Nasal cavity respiratory epithelium epithelial cell of viscerocranial mucosa (primary cell): ENCODE results near the gene NEK2. TPM values are rescaled to one million over a fixed set of nuclear protein-coding genes. Genes with fewer than 3 reads are reported as not detected.

Source experiments
- total RNA-seq: library from RNA; depleted of rRNA; stranded (reverse); fragments of >200 nt; gene quantifications from 2 replicates; pipeline ENCODE4 v1.2.3, GENCODE V29; 2014

The NEK2 gene
- under 0.01 TPM in 1 of 2 replicates, not detected in the other for total RNA-seq

GRCh38 chr1:211675230-211676105, at the start of gene NEK2:
NEK2 (minus strand) TSS chr1:211675621; CDS start chr1:211675479, 142 bp downstream.

Other genes with a start within 250 kb of the NEK2 start
- gene RD3, start 183.5 kb downstream of the NEK2 start, total RNA-seq: not detected in 2 replicates
- 51.6 and 83.8 TPM in 2 replicates for gene SLC30A1, start 96.5 kb downstream of the NEK2 start, total RNA-seq
- 27.7 and 35.9 TPM in 2 replicates for gene LPGAT1, start 155.1 kb upstream of the NEK2 start, total RNA-seq